Upper lobe of right lung (tissue), 1 donor: ENCODE measurements around the gene MET. TPM values are rescaled to one million over a fixed set of nuclear protein-coding genes. Genes with fewer than 3 reads are reported as not detected.

Experiments
- ATAC-seq: fragments of 200-7000 bp; cut with Tn5 transposase; one replicate; pipeline ENCODE4 v1.9.1; 2020; ENCODE audit warnings: mild to moderate bottlenecking, moderate library complexity
- DNase-seq: peaks from one replicate; pipeline ENCODE4 v3.0.0-alpha.2; 2020
- H3K27ac ChIP-seq: fragments of 200-600 bp; one replicate; pipeline ENCODE4 v1.8.0; 2022
- H3K27me3 ChIP-seq: fragments of 200-600 bp; one replicate; pipeline ENCODE4 v1.8.0; 2022; ENCODE audit warnings: mild to moderate bottlenecking
- H3K36me3 ChIP-seq: fragments of 200-600 bp; one replicate; pipeline ENCODE4 v1.8.0; 2022
- H3K4me1 ChIP-seq: fragments of 200-600 bp; one replicate; pipeline ENCODE4 v1.8.0; 2022
- H3K4me3 ChIP-seq: fragments of 200-600 bp; one replicate; pipeline ENCODE4 v1.8.0; 2022; ENCODE audit warnings: mild to moderate bottlenecking
- H3K9me3 ChIP-seq: fragments of 200-600 bp; one replicate; pipeline ENCODE4 v1.8.0; 2022
- CTCF ChIP-seq: fragments of 200-600 bp; IDR thresholded peaks from one replicate; pipeline ENCODE4 v1.8.0; 2022; ENCODE audit warnings: antibody characterized with exemption
- intact Hi-C: fragments of 100-400 bp; cut with DNase I; formaldehyde crosslinking; loops from one replicate; pipeline ENCODE4 v1.11.0; 2022
- total RNA-seq: library from RNA; stranded (reverse); fragmentation: NEBNext Ultra II Directional; extraction: Animal tissue kit (Norgen Biotek cat#: 25700); gene quantifications from one replicate; pipeline ENCODE4 v1.2.1, GENCODE V29; 2021
- donor health status: DM: no; HTN: yes; CAD: no; lungs with severe emphysema.

Gene MET
- total RNA-seq, 1 donor from 2014 or later: 69.6 TPM

- no peak for TF ChIP-seq CTCF
- intact Hi-C loops: no loop called here
- DNase-seq: no peak
These were observed 104.0 kb downstream of the MET start for GRCh38 chr7:116776046-116776445.

GRCh38 chr7:116776610-116777289, 104.8 kb downstream of the MET start:
- no peak for TF ChIP-seq CTCF
- H3K27ac ChIP-seq: no peak overlapping the region
- no peak overlapping the region for H3K4me3 ChIP-seq
- ATAC-seq: peak; percentile 7
- no peaks in the 10 kb centered on the region for H3K9me3 ChIP-seq
- DNase-seq: no peak
- intact Hi-C loops: no loop called here
- H3K4me1 ChIP-seq: peaks cover 14% of the 10 kb centered on the region
- H3K27me3 ChIP-seq: no peaks in the 10 kb centered on the region
- no peaks in the 10 kb centered on the region for H3K36me3 ChIP-seq

More at GRCh38 chr7:116776046-116776445, 104.0 kb downstream of the MET start:
- Histone ChIP-seq H3K27ac (no peak overlapping the region), H3K27me3 (no peaks in the 10 kb centered on the region), H3K9me3 (no peaks in the 10 kb centered on the region), H3K36me3 (no peaks in the 10 kb centered on the region), H3K4me1 (peaks cover 10% of the 10 kb centered on the region), H3K4me3 (no peak overlapping the region)
- ATAC-seq: no peak

GRCh38 chr7:116777651-116778281, 105.8 kb downstream of the MET start:
- TF ChIP-seq CTCF: no peak
- Histone ChIP-seq H3K9me3 (no peaks in the 10 kb centered on the region), H3K36me3 (no peaks in the 10 kb centered on the region), H3K4me3 (no peak overlapping the region), H3K4me1 (peaks cover 14% of the 10 kb centered on the region), H3K27me3 (no peaks in the 10 kb centered on the region), H3K27ac (no peak overlapping the region)
- DNase-seq (no peak), ATAC-seq (no peak)
- intact Hi-C loops: no loop called here

- ATAC-seq: no peak
- no peak for TF ChIP-seq CTCF
- no peak for DNase-seq
- Histone ChIP-seq H3K9me3 (no peaks in the 10 kb centered on the region), H3K27me3 (no peaks in the 10 kb centered on the region), H3K36me3 (no peaks in the 10 kb centered on the region), H3K4me3 (no peak overlapping the region), H3K4me1 (peaks cover 14% of the 10 kb centered on the region), H3K27ac (no peak overlapping the region)
- intact Hi-C loops: no loop called here
These were observed 107.2 kb downstream of the MET start for GRCh38 chr7:116779216-116779615.

- no peak for DNase-seq
- H3K27ac ChIP-seq: no peak overlapping the region
- no peak overlapping the region for H3K4me3 ChIP-seq
- ATAC-seq: no peak
- no peak for TF ChIP-seq CTCF
- no peaks in the 10 kb centered on the region for H3K27me3 ChIP-seq
- intact Hi-C loops: no loop called here
- H3K36me3 ChIP-seq: no peaks in the 10 kb centered on the region
- H3K9me3 ChIP-seq: no peaks in the 10 kb centered on the region
- H3K4me1 ChIP-seq: peaks cover 14% of the 10 kb centered on the region
These were observed 107.9 kb downstream of the MET start for GRCh38 chr7:116779931-116780330.
